Tibial nerve (tissue), 4 donors: ENCODE data around the gene HLF. TPM values are rescaled to one million over a fixed set of nuclear protein-coding genes. Genes with fewer than 3 reads are reported as not detected.

Source experiments
- DNase-seq, 2 donors: peaks; one replicate each; pipeline ENCODE4 v3.0.0-alpha.2; 2019; ENCODE audit warnings: low spot score in 2 of 2
- H3K27ac ChIP-seq, 4 donors: fragments of 200-600 bp; sonication (generic) in 3 of 4; one replicate each; pipeline ENCODE4 v1.5.1; 2017 to 2019; ENCODE audit warnings: mild to moderate bottlenecking in 1 of 4
- H3K27me3 ChIP-seq, 2 donors: fragments of 200-600 bp; sonication (generic) in 1 of 2; one replicate each; pipeline versions ENCODE4 v1.5.1 to v1.6.0; 2017 to 2019
- H3K36me3 ChIP-seq, 3 donors: fragments of 200-600 bp; sonication (generic); one replicate each; pipeline ENCODE4 v1.5.1; 2018 to 2019
- H3K4me1 ChIP-seq, 4 donors: fragments of 200-600 bp; sonication (generic) in 3 of 4; one replicate each; pipeline ENCODE4 v1.5.1; 2017 to 2019
- H3K4me3 ChIP-seq, 4 donors: fragments of 200-600 bp; sonication (generic) in 3 of 4; one replicate each; pipeline ENCODE4 v1.5.1; 2017 to 2019; ENCODE audit warnings: mild to moderate bottlenecking in 1 of 4, moderate library complexity in 1 of 4
- H3K9me3 ChIP-seq, 4 donors: fragments of 200-600 bp; sonication (generic) in 3 of 4; one replicate each; pipeline ENCODE4 v1.5.1; 2017 to 2019
- EP300 ChIP-seq, 2 donors: sonication (generic); formaldehyde crosslinking; IDR thresholded peaks; one replicate each; pipeline ENCODE4 v1.6.1; 2017; ENCODE audit warnings: antibody characterized with exemption in 2 of 2, mild to moderate bottlenecking in 1 of 2
- POLR2A ChIP-seq, 2 donors: fragments of 450-650 bp; IDR thresholded peaks; one replicate each; pipeline ENCODE4 v1.6.1; 2017; ENCODE audit warnings: antibody characterized with exemption in 2 of 2, mild to moderate bottlenecking in 2 of 2, moderate library complexity in 2 of 2
- WGBS, 2 donors: methylation state at CpG; one replicate each; pipeline ENCODE4 v1.1.5; 2018; 5-methylcytosine and 5-hydroxymethylcytosine counted together
- total RNA-seq, 4 donors: library from RNA; depleted of rRNA; stranded (reverse); fragments of >200 nt; gene quantifications; one replicate each; pipeline ENCODE4 v1.1.0, GENCODE V29; 2016
- TF ChIP-seq, protein P1 (sequence below), 5 experiments: fragments of 200-600 bp in 3 of 5; fragments of 450-650 bp in 2 of 5; sonication (generic) in 3 of 5; IDR thresholded peaks; one replicate each; pipeline ENCODE4 v1.5.1; 2016 to 2019; ENCODE audit warnings: antibody characterized with exemption in 5 of 5, mild to moderate bottlenecking in 3 of 5, moderate library complexity in 2 of 5

HLF gene
- total RNA-seq, 4 donors from 2014 or later: 19.5 to 42.5 (median 36.0) TPM

DNA sequence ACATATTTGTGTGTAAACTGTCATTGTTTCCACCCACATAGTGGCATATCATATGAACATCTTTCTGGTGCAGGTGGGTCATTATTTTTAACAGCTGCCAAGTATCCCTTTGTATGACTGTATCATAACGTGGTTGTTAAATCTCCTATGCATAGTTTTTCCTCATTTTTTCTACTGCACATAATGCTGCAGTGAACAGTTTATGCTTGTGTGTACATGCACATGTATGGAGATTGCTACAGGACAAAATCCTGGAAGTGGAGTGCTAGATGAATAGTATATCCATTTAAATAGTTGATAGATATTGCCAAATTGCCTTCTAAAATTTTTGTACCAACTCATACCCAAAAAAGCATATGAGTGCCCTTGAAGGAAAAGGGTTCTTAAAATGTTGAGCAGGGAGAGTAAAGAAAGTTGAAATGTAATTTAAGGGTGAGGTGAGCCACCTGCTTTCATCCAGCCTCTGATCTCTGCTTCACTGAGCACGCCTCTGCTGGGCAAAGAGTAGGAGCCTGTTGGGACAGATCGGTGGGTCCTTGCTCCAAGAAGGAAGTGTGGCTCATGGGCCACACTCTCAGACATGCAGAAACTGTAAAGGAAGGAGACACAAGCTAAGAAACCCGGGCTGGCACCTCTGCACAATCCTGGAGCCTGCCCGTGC lies 55.3 kb downstream of the HLF start:
- 83 to 91% methylated on average over 5 of the region's 5 CpGs for WGBS, 2 donors
- Histone ChIP-seq H3K36me3 (peaks cover 0 to 57% (median 0%) of the 10 kb centered on the region in 3 donors), H3K27ac (no peak overlapping the region), H3K4me1 (no peaks in the 10 kb centered on the region), H3K9me3 (no peaks in the 10 kb centered on the region), H3K27me3 (no peaks in the 10 kb centered on the region), H3K4me3 (no peak overlapping the region)
- no peak for TF ChIP-seq POLR2A (IDR thresholded peaks at IDR 0.05)
- TF ChIP-seq, protein P1, sequence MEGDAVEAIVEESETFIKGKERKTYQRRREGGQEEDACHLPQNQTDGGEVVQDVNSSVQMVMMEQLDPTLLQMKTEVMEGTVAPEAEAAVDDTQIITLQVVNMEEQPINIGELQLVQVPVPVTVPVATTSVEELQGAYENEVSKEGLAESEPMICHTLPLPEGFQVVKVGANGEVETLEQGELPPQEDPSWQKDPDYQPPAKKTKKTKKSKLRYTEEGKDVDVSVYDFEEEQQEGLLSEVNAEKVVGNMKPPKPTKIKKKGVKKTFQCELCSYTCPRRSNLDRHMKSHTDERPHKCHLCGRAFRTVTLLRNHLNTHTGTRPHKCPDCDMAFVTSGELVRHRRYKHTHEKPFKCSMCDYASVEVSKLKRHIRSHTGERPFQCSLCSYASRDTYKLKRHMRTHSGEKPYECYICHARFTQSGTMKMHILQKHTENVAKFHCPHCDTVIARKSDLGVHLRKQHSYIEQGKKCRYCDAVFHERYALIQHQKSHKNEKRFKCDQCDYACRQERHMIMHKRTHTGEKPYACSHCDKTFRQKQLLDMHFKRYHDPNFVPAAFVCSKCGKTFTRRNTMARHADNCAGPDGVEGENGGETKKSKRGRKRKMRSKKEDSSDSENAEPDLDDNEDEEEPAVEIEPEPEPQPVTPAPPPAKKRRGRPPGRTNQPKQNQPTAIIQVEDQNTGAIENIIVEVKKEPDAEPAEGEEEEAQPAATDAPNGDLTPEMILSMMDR (IDR thresholded peaks at IDR 0.05): no peak
- no peak for TF ChIP-seq EP300 (IDR thresholded peaks at IDR 0.05)
- DNase-seq: no peak

GRCh38 chr17:55320594-55321426 lies 56.0 kb downstream of the HLF start:
- H3K9me3 ChIP-seq: no peaks in the 10 kb centered on the region
- TF ChIP-seq, protein P1 (IDR thresholded peaks at IDR 0.05): no peak
- no peak for TF ChIP-seq POLR2A (IDR thresholded peaks at IDR 0.05)
- TF ChIP-seq EP300 (IDR thresholded peaks at IDR 0.05): no peak
- H3K4me1 ChIP-seq: no peaks in the 10 kb centered on the region
- 93 to 95% methylated on average over 23 of the region's 23 CpGs for WGBS, 2 donors
- no peak overlapping the region for H3K4me3 ChIP-seq
- no peak for DNase-seq
- no peaks in the 10 kb centered on the region for H3K27me3 ChIP-seq
- no peak overlapping the region for H3K27ac ChIP-seq
- H3K36me3 ChIP-seq: peaks cover 0 to 52% (median 0%) of the 10 kb centered on the region in 3 donors

- H3K27me3 ChIP-seq: no peaks in the 10 kb centered on the region
- 61 to 62% methylated on average over 6 of the region's 6 CpGs for WGBS, 2 donors
- no peaks in the 10 kb centered on the region for H3K4me1 ChIP-seq
- no peaks in the 10 kb centered on the region for H3K9me3 ChIP-seq
- H3K4me3 ChIP-seq: no peak overlapping the region
- no peak for TF ChIP-seq EP300 (IDR thresholded peaks at IDR 0.05)
- TF ChIP-seq, protein P1 (IDR thresholded peaks at IDR 0.05): no peak
- TF ChIP-seq POLR2A (IDR thresholded peaks at IDR 0.05): no peak
- no peak overlapping the region for H3K27ac ChIP-seq
- H3K36me3 ChIP-seq: peaks cover 0 to 45% (median 0%) of the 10 kb centered on the region in 3 donors
- no peak for DNase-seq
Measured at GRCh38 chr17:55321427-55322060, 56.8 kb downstream of the HLF start.

DNA sequence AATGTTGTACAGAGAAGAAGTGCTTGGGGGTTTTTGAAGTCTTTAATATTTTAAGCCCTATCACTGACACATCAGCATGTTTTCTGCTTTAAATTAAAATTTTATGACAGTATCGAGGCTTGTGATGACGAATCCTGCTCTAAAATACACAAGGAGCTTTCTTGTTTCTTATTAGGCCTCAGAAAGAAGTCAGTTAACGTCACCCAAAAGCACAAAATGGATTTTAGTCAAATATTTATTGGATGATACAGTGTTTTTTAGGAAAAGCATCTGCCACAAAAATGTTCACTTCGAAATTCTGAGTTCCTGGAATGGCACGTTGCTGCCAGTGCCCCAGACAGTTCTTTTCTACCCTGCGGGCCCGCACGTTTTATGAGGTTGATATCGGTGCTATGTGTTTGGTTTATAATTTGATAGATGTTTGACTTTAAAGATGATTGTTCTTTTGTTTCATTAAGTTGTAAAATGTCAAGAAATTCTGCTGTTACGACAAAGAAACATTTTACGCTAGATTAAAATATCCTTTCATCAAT lies 57.8 kb downstream of the HLF start:
- TF ChIP-seq EP300 (IDR thresholded peaks at IDR 0.05) (no peak), POLR2A (IDR thresholded peaks at IDR 0.05) (no peak)
- TF ChIP-seq, protein P1 (IDR thresholded peaks at IDR 0.05): no peak
- Histone ChIP-seq H3K9me3 (no peaks in the 10 kb centered on the region), H3K4me3 (no peak overlapping the region), H3K27me3 (no peaks in the 10 kb centered on the region), H3K36me3 (peaks cover 0 to 38% (median 0%) of the 10 kb centered on the region in 3 donors), H3K27ac (no peak overlapping the region), H3K4me1 (no peaks in the 10 kb centered on the region)
- WGBS, 2 donors: 77 to 83% methylated on average over 11 of the region's 11 CpGs
- DNase-seq: no peak
